HepG2 (cell line): ENCODE measurements around the gene AHCY. TPM values are rescaled to one million over a fixed set of nuclear protein-coding genes. Genes with fewer than 3 reads are reported as not detected.
A peak's percentile ranks its signal among the peaks of the same experiment; 100 is the strongest.
"Not testable (repeated sequence)": the region's sequence is repeated elsewhere in the genome, so short reads cannot be mapped to it uniquely, and the experiment has no call there.

Experiments
- ATAC-seq: fragments of 200-7000 bp; cut with Tn5 transposase; 3 replicates; pipeline ENCODE4 v1.9.1; 2020; ENCODE audit warnings: mild to moderate bottlenecking, moderate library complexity
- BruUV-seq: library from RNA; stranded (reverse); fragments of 400-500 nt; replicated peaks from 2 replicates; lab custom pipeline; 2021; lab: Mats Ljungman, UMichigan
- CTCF ChIA-PET: fragments of 300-600 bp; formaldehyde crosslinking; extraction: SDS; loops from one replicate; lab custom pipeline; 2021; ENCODE audit warnings: low total read pairs, inconsistent platforms, low intra/inter-chr PET ratio; lab: Yijun Ruan, JAX
- POLR2A ChIA-PET: fragments of 350-600 bp; sonication (Branson Sonifier 250); formaldehyde crosslinking; loops from one replicate; lab custom pipeline; 2020; ENCODE audit warnings: antibody characterized with exemption, inconsistent platforms; lab: Yijun Ruan, JAX
- DNase-seq: peaks from one replicate; pipeline ENCODE4 v3.0.0-alpha.2; 2015; ENCODE audit warnings: low spot score
- FAIRE-seq: peaks from 3 replicates; lab custom pipeline; 2011; peaks lifted over from hg19 to GRCh38; lab: Jason Lieb, UNC
- H2AFZ ChIP-seq: one replicate; pipeline ENCODE4 v1.6.1; 2011; ENCODE audit warnings: low read length, inconsistent platforms
- H3K27ac ChIP-seq: fragments of 300-600 bp; 3 replicates; pipeline ENCODE4 v1.8.0; 2011; ENCODE audit warnings: mixed run types, mild to moderate bottlenecking, mixed read lengths, low read length, inconsistent platforms; ENCODE audit not compliant: insufficient read depth; ENCODE audit errors: extremely low read length
- H3K27me3 ChIP-seq, 2 experiments: fragments of 200-600 bp in 1 of 2; 2 replicates in 1 of 2; 3 replicates in 1 of 2; pipeline versions ENCODE4 v1.6.0 to v1.8.0; 2011; ENCODE audit warnings: low read length in 2 of 2, mild to moderate bottlenecking in 2 of 2, moderate library complexity in 2 of 2, inconsistent platforms in 1 of 2; ENCODE audit not compliant: insufficient read depth in 2 of 2, control insufficient read depth in 1 of 2
- H3K36me3 ChIP-seq, 2 experiments: fragments of 200-600 bp in 1 of 2; replicated peaks in 1 of 2; 2 replicates in 1 of 2; 3 replicates in 1 of 2; pipeline versions ENCODE4 v1.5.1 to v1.8.0; 2011; ENCODE audit warnings: low read length in 2 of 2, inconsistent platforms in 1 of 2; ENCODE audit not compliant: insufficient read depth in 2 of 2, control insufficient read depth in 1 of 2
- H3K4me1 ChIP-seq: 2 replicates; pipeline ENCODE4 v1.5.1; 2012; ENCODE audit warnings: low read length, inconsistent platforms; ENCODE audit not compliant: insufficient read depth
- H3K4me2 ChIP-seq: 2 replicates; pipeline ENCODE4 v1.6.0; 2011; ENCODE audit warnings: low read depth, low read length, inconsistent platforms
- H3K4me3 ChIP-seq, 3 experiments: fragments of 200-600 bp in 1 of 3; sonication (generic), shearing (Covaris generic) in 1 of 3; replicated peaks in 1 of 3; 2 replicates each; pipeline ENCODE4 v1.5.1; 2011 to 2016; ENCODE audit warnings: low read length in 3 of 3, inconsistent platforms in 2 of 3, low read depth in 2 of 3, mild to moderate bottlenecking in 2 of 3, control low read depth in 1 of 3, mixed read lengths in 1 of 3; ENCODE audit not compliant: insufficient read depth in 1 of 3
- H3K79me2 ChIP-seq: one replicate; pipeline ENCODE4 v1.6.1; 2011; ENCODE audit warnings: low read length, inconsistent platforms; ENCODE audit not compliant: insufficient read depth
- H3K9ac ChIP-seq: 2 replicates; pipeline ENCODE4 v1.6.0; 2011; ENCODE audit warnings: mild to moderate bottlenecking, low read depth, low read length, inconsistent platforms; ENCODE audit not compliant: insufficient read depth
- H3K9me3 ChIP-seq: 2 replicates; pipeline ENCODE4 v1.5.1; 2012; ENCODE audit warnings: mild to moderate bottlenecking, low read length
- H4K20me1 ChIP-seq: 2 replicates; pipeline ENCODE4 v1.6.0; 2011; ENCODE audit warnings: inconsistent platforms, mild to moderate bottlenecking, low read length, moderate library complexity; ENCODE audit not compliant: insufficient read depth
- CAMTA2 ChIP-seq: sonication (generic); formaldehyde crosslinking; IDR thresholded peaks from 2 replicates; pipeline ENCODE4 v1.4.0; 2020; ENCODE audit warnings: mild to moderate bottlenecking, missing genetic modification reagents, borderline replicate concordance
- CHD4 ChIP-seq: fragments of 200-600 bp; sonication (generic); IDR thresholded peaks from 2 replicates; pipeline ENCODE4 v1.7.0; 2017; ENCODE audit warnings: mild to moderate bottlenecking, low read length, borderline replicate concordance
- MXD4 ChIP-seq: IDR thresholded peaks from 2 replicates; pipeline ENCODE4 v1.6.1; 2016; ENCODE audit warnings: mild to moderate bottlenecking, missing biosample characterization, missing genetic modification reagents
- SSRP1 ChIP-seq: IDR thresholded peaks from 2 replicates; pipeline ENCODE4 v1.6.1; 2016; ENCODE audit warnings: control low read depth
- THAP9 ChIP-seq: sonication (generic); formaldehyde crosslinking; IDR thresholded peaks from 2 replicates; pipeline ENCODE4; 2020; ENCODE audit warnings: missing genetic modification reagents, mild to moderate bottlenecking, borderline replicate concordance
- TMF1 ChIP-seq: sonication (generic); formaldehyde crosslinking; IDR thresholded peaks from 2 replicates; pipeline ENCODE4 v1.8.1; 2022; ENCODE audit warnings: low read depth, missing genetic modification reagents
- ZC3H13 ChIP-seq: sonication (generic); formaldehyde crosslinking; IDR thresholded peaks from 2 replicates; pipeline ENCODE4 v1.8.1; 2023; ENCODE audit warnings: mild to moderate bottlenecking, missing genetic modification reagents, moderate library complexity
- ZNF550 ChIP-seq: sonication (generic); formaldehyde crosslinking; IDR thresholded peaks from 2 replicates; pipeline ENCODE4 v1.4.0; 2020; ENCODE audit warnings: mild to moderate bottlenecking, missing genetic modification reagents, borderline replicate concordance
- ZNF781 ChIP-seq: sonication (generic); formaldehyde crosslinking; IDR thresholded peaks from 2 replicates; pipeline ENCODE4 v1.5.1; 2020; ENCODE audit warnings: borderline replicate concordance, mild to moderate bottlenecking, missing genetic modification reagents; ENCODE audit errors: not compliant biosample characterization
- ZSCAN31 ChIP-seq: sonication (generic); formaldehyde crosslinking; IDR thresholded peaks from 2 replicates; pipeline ENCODE4 v1.5.0; 2020; ENCODE audit warnings: low read depth, mild to moderate bottlenecking, missing genetic modification reagents
- WGBS: methylation state at CpG from one replicate; pipeline ENCODE4 v1.1.6; 2017; ENCODE audit warnings: low lambda C conversion rate; 5-methylcytosine and 5-hydroxymethylcytosine counted together
- in situ Hi-C: cut with HindIII; loops from 2 replicates; pipeline ENCODE4 v1.10.0; 2017; ENCODE audit warnings: low pct_unique_long_range_greater_than_20kb; ENCODE audit not compliant: extremely low pct_ligation_motif_present
- intact Hi-C: fragments of 100-400 bp; cut with micrococcal nuclease; formaldehyde crosslinking; loops from one replicate; pipeline ENCODE4 v1.10.0; 2022; ENCODE audit not compliant: unreplicated experiment
- polyA plus RNA-seq, 8 experiments: library from polyadenylated mRNA; depleted of rRNA in 3 of 8; stranded (reverse) in 7 of 8; unstranded in 1 of 8; fragments of >200 nt; fragmentation: Illumina TruSeq in 4 of 8; extraction: Trizol in 4 of 8; gene quantifications; 2 replicates each; pipeline versions ENCODE4 v1.2.1 to v1.2.3, GENCODE V29; 2011 to 2016; ENCODE audit warnings: low read depth in 4 of 8, missing spikeins in 1 of 8, mixed read lengths in 1 of 8; ENCODE audit not compliant: insufficient read depth in 1 of 8
- total RNA-seq, 5 experiments: library from RNA; depleted of rRNA; stranded (reverse); fragments of >200 nt; fragmentation: Illumina TruSeq; extraction: Trizol; gene quantifications; 2 replicates each; pipeline ENCODE4 v1.2.3, GENCODE V29; 2016; ENCODE audit warnings: low read depth in 1 of 5
- TF ChIP-seq, protein P1 (sequence below): sonication (generic); formaldehyde crosslinking; IDR thresholded peaks from 2 replicates; pipeline ENCODE4 v1.4.0; 2020; ENCODE audit warnings: missing genetic modification reagents, borderline replicate concordance

Gene AHCY
- total and polyA plus RNA-seq, 2 of the 13 experiments (the other 11 are each of a cell fraction or from before 2014, with no cell fraction given), result 407 to 419 TPM

DNA sequence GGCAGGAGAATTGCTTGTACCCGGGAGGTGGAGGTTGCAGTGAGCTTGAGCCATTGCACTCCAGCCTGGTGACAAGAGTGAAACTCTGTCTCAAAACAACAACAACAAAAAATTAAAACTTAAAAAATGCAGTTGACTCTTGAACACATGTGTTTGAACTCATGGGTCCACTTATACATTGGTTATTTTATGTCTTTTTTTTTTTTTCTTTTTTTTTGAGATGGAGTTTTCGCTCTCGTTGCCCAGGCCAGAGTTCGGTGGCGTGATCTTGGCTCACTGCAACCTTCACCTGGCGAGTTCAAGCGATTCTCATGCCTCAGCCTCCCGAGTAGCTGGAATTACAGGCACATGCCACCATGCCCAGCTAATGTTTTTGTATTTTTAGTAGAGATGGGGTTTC, 39.7 kb downstream of the AHCY start:
- H4K20me1 ChIP-seq, CTCF ChIA-PET, in situ Hi-C loops, H3K79me2 ChIP-seq, H3K36me3 ChIP-seq, ATAC-seq, H3K27me3 ChIP-seq, intact Hi-C loops, DNase-seq, H3K4me3 ChIP-seq, H3K9ac ChIP-seq, FAIRE-seq, H3K9me3 ChIP-seq, BruUV-seq, H3K27ac ChIP-seq, H3K4me2 ChIP-seq: not testable (repeated sequence)
- POLR2A ChIA-PET, result interaction anchor here (1.6 kb wide), 1 partner anchor 99 kb away, joined by 4 read pairs; the partner anchor contains the start of gene ITCH
- WGBS, result 96% methylated on average over 8 of the region's 8 CpGs
- H3K4me1 ChIP-seq, result peaks cover 15% of the 10 kb centered on the region
- 0 out of 2 replicates have a peak, but pooled peaks have one; percentile 3 for TF ChIP-seq ZSCAN31 (CRISPR knock-in tag)
- 0 out of 2 replicates have a peak, but pooled peaks have one; percentile 56 for TF ChIP-seq CHD4
- TF ChIP-seq ZC3H13, result 0 out of 2 replicates have a peak, but pooled peaks have one; percentile 5
- TF ChIP-seq, all 625 proteins: peak for 3; not testable (repeated sequence) for 622
- H2AFZ ChIP-seq, result not testable (repeated sequence)

GRCh38 chr20:34262488-34263288, 40.5 kb downstream of the AHCY start:
- Histone ChIP-seq H3K9me3 (no peaks in the 10 kb centered on the region), H3K4me2 (peak overlapping the region; percentile 74), H2AFZ (peak overlapping the region; percentile 50), H3K4me3 (peak overlapping the region in 2 of 3 experiments; percentile 45 to 47), H3K27me3 (no peaks in the 10 kb centered on the region), H3K36me3 (no peaks in the 10 kb centered on the region), H3K4me1 (peaks cover 15% of the 10 kb centered on the region), H3K27ac (peak overlapping the region; percentile 79), H3K9ac (peak overlapping the region; percentile 65), H3K79me2 (no peaks in the 10 kb centered on the region), H4K20me1 (no peaks in the 10 kb centered on the region)
- DNase-seq, result peak; percentile 70
- in situ Hi-C loops (no loop called here), intact Hi-C loops (no loop called here)
- peak; percentile 84 for ATAC-seq
- ChIA-PET POLR2A (interaction anchor here (0.6 to 1.6 kb wide), 3 partner anchors 38 to 253 kb away, joined by 3 to 4 read pairs (median 4); partner anchors contain the start of gene ITCH), CTCF (no interaction called here)
- WGBS, result 26% methylated on average over 9 of the region's 9 CpGs
- BruUV-seq, result TSS peak; percentile 98
- peak; percentile 83 for FAIRE-seq
- TF ChIP-seq ZNF781 (CRISPR knock-in tag) (no peak), MXD4 (CRISPR knock-in tag) (no peak), SSRP1 (no peak), THAP9 (CRISPR knock-in tag) (no peak), ZNF550 (peak; percentile 83; the same call in 1 of the 2 replicates), CAMTA2 (no peak), TMF1 (CRISPR knock-in tag) (no peak)
- TF ChIP-seq, protein P1, sequence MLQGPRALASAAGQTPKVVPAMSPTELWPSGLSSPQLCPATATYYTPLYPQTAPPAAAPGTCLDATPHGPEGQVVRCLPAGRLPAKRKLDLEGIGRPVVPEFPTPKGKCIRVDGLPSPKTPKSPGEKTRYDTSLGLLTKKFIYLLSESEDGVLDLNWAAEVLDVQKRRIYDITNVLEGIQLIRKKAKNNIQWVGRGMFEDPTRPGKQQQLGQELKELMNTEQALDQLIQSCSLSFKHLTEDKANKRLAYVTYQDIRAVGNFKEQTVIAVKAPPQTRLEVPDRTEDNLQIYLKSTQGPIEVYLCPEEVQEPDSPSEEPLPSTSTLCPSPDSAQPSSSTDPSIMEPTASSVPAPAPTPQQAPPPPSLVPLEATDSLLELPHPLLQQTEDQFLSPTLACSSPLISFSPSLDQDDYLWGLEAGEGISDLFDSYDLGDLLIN, result no peak
